Gastrocnemius medialis (tissue), 4 donors: Measurements from ENCODE around the gene CHST12. TPM values are rescaled to one million over a fixed set of nuclear protein-coding genes. Genes with fewer than 3 reads are reported as not detected.
A peak's percentile ranks its signal among the peaks of the same experiment; 100 is the strongest.

Source experiments
- ATAC-seq, 2 donors: fragments of 150-250 bp; one replicate each; pipeline ENCODE4 v1.9.1; 2016
- DNase-seq, 2 donors: peaks; one replicate each; pipeline ENCODE4 v3.0.0-alpha.2; 2019
- H3K27ac ChIP-seq, 4 donors: fragments of 200-600 bp; sonication (generic); 1 replicate in 1 of 4; 2 replicates in 3 of 4; pipeline ENCODE4 v1.5.1; 2016 to 2018; ENCODE audit warnings: mild to moderate bottlenecking in 2 of 4, moderate library complexity in 1 of 4
- H3K27me3 ChIP-seq, 3 donors: fragments of 200-600 bp; sonication (generic) in 2 of 3; 1 replicate in 1 of 3; 2 replicates in 2 of 3; pipeline versions ENCODE4 v1.5.1 to v1.6.0; 2016 to 2019; ENCODE audit warnings: mild to moderate bottlenecking in 1 of 3, moderate library complexity in 1 of 3
- H3K36me3 ChIP-seq, 2 donors: fragments of 200-600 bp; sonication (generic) in 1 of 2; one replicate each; pipeline ENCODE4 v1.5.1; 2017 to 2018
- H3K4me1 ChIP-seq, 2 donors: fragments of 200-600 bp; sonication (generic) in 1 of 2; one replicate each; pipeline ENCODE4 v1.5.1; 2016 to 2017; ENCODE audit warnings: mild to moderate bottlenecking in 2 of 2
- H3K4me3 ChIP-seq, 4 donors: fragments of 200-600 bp; sonication (generic) in 3 of 4; 1 replicate in 1 of 4; 2 replicates in 3 of 4; pipeline ENCODE4 v1.5.1; 2016 to 2019; ENCODE audit warnings: mild to moderate bottlenecking in 2 of 4
- H3K9me3 ChIP-seq, 3 donors: fragments of 200-600 bp; sonication (generic) in 2 of 3; 1 replicate in 1 of 3; 2 replicates in 2 of 3; pipeline ENCODE4 v1.5.1; 2016 to 2019
- POLR2A ChIP-seq, 2 donors: fragments of 450-650 bp; IDR thresholded peaks; one replicate each; pipeline ENCODE4 v1.6.1; 2017; ENCODE audit warnings: antibody characterized with exemption in 2 of 2, mild to moderate bottlenecking in 2 of 2, moderate library complexity in 2 of 2
- in situ Hi-C, 4 donors: fragments of 200-750 bp; cut with MboI; loops; one replicate each; pipeline versions ENCODE4 v1.15.0 to v1.8.0; 2017; ENCODE audit warnings: low sequenced_read_pairs in 4 of 4
- intact Hi-C: fragments of 100-400 bp; cut with DNase I; formaldehyde crosslinking; loops from one replicate; pipeline ENCODE4 v1.15.1; 2023; ENCODE audit warnings: low total_unique reads
- total RNA-seq, 4 donors: library from RNA; depleted of rRNA; stranded (reverse); fragments of >200 nt; gene quantifications; one replicate each; pipeline versions ENCODE4 v1.1.0 to v1.2.3, GENCODE V29; 2016
- TF ChIP-seq, protein P1 (sequence below), 5 experiments: fragments of 450-650 bp in 3 of 5; fragments of 200-600 bp in 2 of 5; sonication (generic) in 2 of 5; IDR thresholded peaks in 4 of 5; conservative IDR thresholded peaks in 1 of 5; 1 replicate in 4 of 5; 2 replicates in 1 of 5; pipeline ENCODE4 v1.5.1; 2016 to 2019; ENCODE audit warnings: antibody characterized with exemption in 5 of 5, mild to moderate bottlenecking in 3 of 5, moderate library complexity in 3 of 5

The CHST12 gene
- 10 to 100 TPM in 2 of 4 donors, 1 to 10 TPM in 2; 5.5 to 13.1 (median 10.1) TPM for total RNA-seq

DNA sequence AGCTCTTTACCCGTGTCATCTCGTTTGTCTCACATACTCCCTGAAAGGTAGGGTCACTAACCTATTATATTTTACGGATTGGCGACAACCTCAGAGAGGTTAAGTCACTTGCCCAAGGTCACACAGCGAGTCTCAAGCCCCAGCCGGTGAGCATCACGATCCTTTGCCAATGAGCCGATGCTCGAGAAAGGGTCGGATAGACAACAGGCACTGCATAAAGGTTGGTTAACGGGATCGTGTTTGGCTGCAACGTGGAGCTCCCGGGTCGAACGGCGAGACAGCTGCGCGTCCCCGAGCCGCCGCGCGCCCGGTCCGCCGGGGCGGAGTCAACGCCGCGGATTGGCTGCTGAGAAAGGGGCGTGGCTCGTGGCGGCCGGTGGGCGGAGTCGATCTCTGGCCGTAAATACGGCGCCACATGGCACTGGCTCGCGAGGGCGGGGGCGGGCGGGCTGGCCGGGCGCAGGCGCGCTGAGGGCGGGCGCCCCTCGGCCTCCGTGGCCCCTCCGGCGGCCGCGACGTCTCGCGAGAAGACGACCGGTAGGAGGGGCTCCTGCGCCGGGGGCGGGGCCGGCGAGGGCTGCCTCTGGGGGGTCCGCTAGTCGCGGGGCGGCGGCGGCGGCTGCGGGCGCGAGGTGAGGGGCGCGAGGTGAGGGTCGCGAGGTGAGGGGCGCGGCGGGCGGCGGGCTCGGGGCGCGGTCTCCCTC lies at the start of gene CHST12:
CHST12 (plus strand) TSS at position 598 of the 704 bp plus-strand sequence. CDS start 29,029 bp downstream, outside the sequence.
- H3K27ac ChIP-seq, result peak within 1 kb of the TSS; percentile 75 to 85 (median 82)
- intact Hi-C loops, result loop anchor here (1.0 to 5.0 kb wide), 5 partner anchors 49 to 171 kb away; partner anchors contain the start of genes EIF3B, LFNG, MAD1L1 and SNX8
- in situ Hi-C loops, result no loop called here
- peaks cover 18 to 21% of the 10 kb centered on the region in 2 donors for H3K4me1 ChIP-seq
- TF ChIP-seq, protein P1, sequence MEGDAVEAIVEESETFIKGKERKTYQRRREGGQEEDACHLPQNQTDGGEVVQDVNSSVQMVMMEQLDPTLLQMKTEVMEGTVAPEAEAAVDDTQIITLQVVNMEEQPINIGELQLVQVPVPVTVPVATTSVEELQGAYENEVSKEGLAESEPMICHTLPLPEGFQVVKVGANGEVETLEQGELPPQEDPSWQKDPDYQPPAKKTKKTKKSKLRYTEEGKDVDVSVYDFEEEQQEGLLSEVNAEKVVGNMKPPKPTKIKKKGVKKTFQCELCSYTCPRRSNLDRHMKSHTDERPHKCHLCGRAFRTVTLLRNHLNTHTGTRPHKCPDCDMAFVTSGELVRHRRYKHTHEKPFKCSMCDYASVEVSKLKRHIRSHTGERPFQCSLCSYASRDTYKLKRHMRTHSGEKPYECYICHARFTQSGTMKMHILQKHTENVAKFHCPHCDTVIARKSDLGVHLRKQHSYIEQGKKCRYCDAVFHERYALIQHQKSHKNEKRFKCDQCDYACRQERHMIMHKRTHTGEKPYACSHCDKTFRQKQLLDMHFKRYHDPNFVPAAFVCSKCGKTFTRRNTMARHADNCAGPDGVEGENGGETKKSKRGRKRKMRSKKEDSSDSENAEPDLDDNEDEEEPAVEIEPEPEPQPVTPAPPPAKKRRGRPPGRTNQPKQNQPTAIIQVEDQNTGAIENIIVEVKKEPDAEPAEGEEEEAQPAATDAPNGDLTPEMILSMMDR (IDR thresholded peaks at IDR 0.05 in 4 of 5, conservative IDR thresholded peaks at IDR 0.05 in 1 of 5), result no peak
- TF ChIP-seq POLR2A (IDR thresholded peaks at IDR 0.05), result peak; percentile 50 to 67
- H3K9me3 ChIP-seq, result no peaks in the 10 kb centered on the region
- peak; percentile 89 to 92 for DNase-seq
- ATAC-seq, result peak; percentile 89 to 92
- H3K4me3 ChIP-seq, result peak within 1 kb of the TSS; percentile 84 to 97 (median 86)
- no peaks in the 10 kb centered on the region for H3K36me3 ChIP-seq
- H3K27me3 ChIP-seq, result no peaks in the 10 kb centered on the region

- peak; percentile 20 to 45 for TF ChIP-seq POLR2A (IDR thresholded peaks at IDR 0.05)
- TF ChIP-seq, protein P1 (IDR thresholded peaks at IDR 0.05 in 4 of 5, conservative IDR thresholded peaks at IDR 0.05 in 1 of 5), result no peak
- H3K4me1 ChIP-seq, result peaks cover 29 to 30% of the 10 kb centered on the region in 2 donors
- peak; percentile 79 to 81 for ATAC-seq
- H3K36me3 ChIP-seq, result no peaks in the 10 kb centered on the region
- no peaks in the 10 kb centered on the region for H3K27me3 ChIP-seq
- in situ Hi-C loops, result no loop called here
- H3K4me3 ChIP-seq, result peak overlapping the region; percentile 74 to 96 (median 81)
- DNase-seq, result peak; percentile 82 to 84
- peak overlapping the region; percentile 90 to 100 (median 94) for H3K27ac ChIP-seq
- intact Hi-C loops, result loop anchor here (1.0 to 10.0 kb wide), 5 partner anchors 40 to 779 kb away; partner anchors contain the start of genes BRAT1, CHST12, MAD1L1 and PSMG3
- H3K9me3 ChIP-seq, result no peaks in the 10 kb centered on the region
Observed at GRCh38 chr7:2353936-2354185, 49.5 kb upstream of the CHST12 start.

GRCh38 chr7:2354186-2354938 lies 49.0 kb upstream of the CHST12 start, which contains the start of gene EIF3B:
Gene EIF3B (plus strand): TSS chr7:2354827. CDS start chr7:2354922, 95 bp downstream.
- no peaks in the 10 kb centered on the region for H3K9me3 ChIP-seq
- no peaks in the 10 kb centered on the region for H3K27me3 ChIP-seq
- TF ChIP-seq POLR2A (IDR thresholded peaks at IDR 0.05), result peak; percentile 73 to 89
- TF ChIP-seq, protein P1 (IDR thresholded peaks at IDR 0.05 in 4 of 5, conservative IDR thresholded peaks at IDR 0.05 in 1 of 5), result peak in 2 of 5 experiments; percentile 24 to 53
- H3K4me3 ChIP-seq, result peak within 1 kb of the TSS; percentile 80 to 96 (median 88)
- no peaks in the 10 kb centered on the region for H3K36me3 ChIP-seq
- H3K27ac ChIP-seq, result peak within 1 kb of the TSS; percentile 90 to 100 (median 94)
- in situ Hi-C loops (no loop called here), intact Hi-C loops (loop anchor here (1.0 to 10.0 kb wide), 5 partner anchors 40 to 780 kb away; partner anchors contain the start of genes BRAT1, CHST12, MAD1L1 and PSMG3)
- peaks cover 33 to 34% of the 10 kb centered on the region in 2 donors for H3K4me1 ChIP-seq
- ATAC-seq (peak; percentile 94 to 95), DNase-seq (peak; percentile 86 to 87)

GRCh38 chr7:2354939-2355704 lies 48.3 kb upstream of the CHST12 start:
- DNase-seq (no peak), ATAC-seq (peak; percentile 7 to 19)
- peaks cover 33 to 34% of the 10 kb centered on the region in 2 donors for H3K4me1 ChIP-seq
- TF ChIP-seq, protein P1 (IDR thresholded peaks at IDR 0.05 in 4 of 5, conservative IDR thresholded peaks at IDR 0.05 in 1 of 5), result no peak
- no peak for TF ChIP-seq POLR2A (IDR thresholded peaks at IDR 0.05)
- no peaks in the 10 kb centered on the region for H3K27me3 ChIP-seq
- no peaks in the 10 kb centered on the region for H3K36me3 ChIP-seq
- peak overlapping the region; percentile 90 to 100 (median 94) for H3K27ac ChIP-seq
- H3K4me3 ChIP-seq, result peak overlapping the region; percentile 80 to 96 (median 88)
- no peaks in the 10 kb centered on the region for H3K9me3 ChIP-seq
- in situ Hi-C loops (no loop called here), intact Hi-C loops (loop anchor here (1.0 to 10.0 kb wide), 5 partner anchors 41 to 780 kb away; partner anchors contain the start of genes BRAT1, CHST12, MAD1L1 and PSMG3)
